ENCODE data around the gene CLIC3.

Gene CLIC3

DNA sequence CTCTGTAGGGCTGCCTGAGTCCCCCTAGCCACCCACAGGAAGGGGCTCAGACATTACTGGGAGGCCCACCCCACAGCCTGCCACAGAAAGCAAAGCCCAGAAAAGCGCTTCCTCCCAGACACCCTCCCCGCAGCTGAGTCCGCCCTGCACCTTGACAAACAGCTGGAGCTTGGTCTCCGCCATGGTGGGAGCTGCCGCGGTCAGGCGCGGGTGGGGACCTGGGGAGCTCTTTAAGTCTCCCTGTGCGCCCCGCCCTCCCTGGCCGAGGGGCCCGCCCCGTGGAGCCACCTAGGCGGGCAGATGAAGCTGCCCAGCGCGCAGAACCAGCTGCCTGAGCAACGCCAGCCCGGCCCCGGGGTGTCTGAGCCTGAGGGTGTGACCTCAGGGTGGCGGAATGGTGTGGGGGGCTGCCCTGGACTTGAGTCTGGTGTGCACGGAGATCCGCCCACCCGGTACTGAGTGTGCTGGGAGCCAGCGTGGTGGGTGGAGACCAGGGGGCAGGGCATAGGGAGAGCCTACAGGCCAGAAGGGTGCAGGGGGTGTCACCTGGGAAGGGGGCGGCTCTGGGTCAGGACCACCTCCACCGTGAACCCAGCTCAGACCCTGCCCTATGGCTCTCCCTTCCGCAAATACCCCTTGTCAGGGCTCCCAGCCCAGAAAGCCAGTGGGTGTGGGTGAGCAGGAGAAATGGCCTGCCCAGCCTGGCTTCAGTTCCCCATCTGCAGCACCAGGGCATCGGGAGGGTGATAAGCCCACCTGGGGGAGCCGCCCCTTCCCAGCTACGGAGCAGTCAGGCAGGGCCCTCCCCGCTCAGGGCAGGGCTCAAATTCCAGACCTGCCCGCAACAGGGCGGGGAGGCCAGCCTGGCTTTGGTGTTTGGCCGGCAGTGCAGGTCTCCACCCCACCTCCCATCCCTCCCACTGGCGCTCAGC, at the start of gene CLIC3:
CLIC3 (minus strand) TSS at position 208 of the 932 bp plus-strand sequence; CDS start at position 183, 25 bp downstream.
- Histone ChIP-seq H3K36me3 (ENCODE audit: control insufficient read depth, insufficient read depth, low read length) (no peaks in the 10 kb centered on the region; the same call in 1 of the 2 replicates), H3K9me3 (ENCODE audit: control insufficient read depth, insufficient read depth, low read length) (no peaks in the 10 kb centered on the region), H3K4me3 (ENCODE audit: low read length) (no peak within 1 kb of the TSS), H3K4me1 (ENCODE audit: control insufficient read depth, insufficient read depth, low read length) (peaks cover 18% of the 10 kb centered on the region), H3K27me3 (ENCODE audit: control insufficient read depth, insufficient read depth, low read length) (no peaks in the 10 kb centered on the region; the same call in 1 of the 2 replicates), H3K27ac (ENCODE audit: low read length) (no peak within 1 kb of the TSS)
- WGBS (ENCODE audit: insufficient coverage, insufficient read length): no CpG with 5 or more reads among the region's 35 CpGs
- DNase-seq (ENCODE audit: low read depth, low spot score): no peak

DNA sequence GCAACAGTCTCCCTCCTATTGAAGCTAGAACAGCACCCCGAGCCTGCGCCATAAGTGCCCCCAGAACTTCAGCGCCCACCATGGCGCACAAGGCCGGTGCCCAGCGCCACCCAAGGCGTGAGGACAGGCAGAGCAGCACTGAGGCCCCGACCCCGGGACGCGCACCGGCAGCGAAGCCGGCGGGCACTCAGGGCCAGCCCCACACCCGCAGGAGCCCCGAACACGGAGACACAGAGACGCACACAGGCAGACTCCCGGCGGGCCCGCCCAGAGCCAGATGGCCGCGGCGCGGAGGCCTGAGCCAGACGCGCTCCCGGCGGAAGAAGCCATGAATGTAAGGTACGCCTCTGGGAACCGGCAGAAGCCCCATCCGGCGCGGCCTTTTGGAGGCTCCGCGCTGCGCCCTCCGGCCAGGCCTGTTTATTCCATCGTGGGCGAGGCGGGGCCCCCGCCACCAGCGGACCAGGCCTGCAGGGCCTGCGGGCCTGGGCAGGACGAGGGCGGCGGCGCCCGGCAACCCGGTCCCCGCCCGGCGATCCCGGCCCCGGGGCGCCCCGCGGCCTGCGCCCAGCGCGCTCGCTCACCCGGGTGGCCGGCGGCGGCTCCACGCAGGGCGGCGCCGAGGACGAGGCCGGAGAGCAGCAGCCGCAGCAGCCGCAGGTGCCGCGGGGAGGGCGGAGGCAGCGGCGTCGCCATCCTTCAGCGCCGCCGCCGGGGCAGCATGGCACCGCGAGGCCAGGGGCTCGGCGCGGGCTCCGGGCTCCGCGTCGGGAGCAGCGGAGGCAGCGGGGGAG, 49.1 kb upstream of the CLIC3 start:
- peaks cover 5% of the 10 kb centered on the region; the same call in 1 of the 2 replicates for H3K4me1 ChIP-seq (ENCODE audit: control insufficient read depth, insufficient read depth, low read length)
- no CpG with 5 or more reads among the region's 96 CpGs for WGBS (ENCODE audit: insufficient coverage, insufficient read length)
- no peak for DNase-seq (ENCODE audit: low read depth, low spot score)
- H3K27me3 ChIP-seq (ENCODE audit: control insufficient read depth, insufficient read depth, low read length): peaks cover 13% of the 10 kb centered on the region; the same call in 1 of the 2 replicates
- no peaks in the 10 kb centered on the region; the same call in 1 of the 2 replicates for H3K36me3 ChIP-seq (ENCODE audit: control insufficient read depth, insufficient read depth, low read length)
- peak overlapping the region; percentile 62 for H3K4me3 ChIP-seq (ENCODE audit: low read length)
- no peaks in the 10 kb centered on the region for H3K9me3 ChIP-seq (ENCODE audit: control insufficient read depth, insufficient read depth, low read length)
- H3K27ac ChIP-seq (ENCODE audit: low read length): no peak overlapping the region

DNA sequence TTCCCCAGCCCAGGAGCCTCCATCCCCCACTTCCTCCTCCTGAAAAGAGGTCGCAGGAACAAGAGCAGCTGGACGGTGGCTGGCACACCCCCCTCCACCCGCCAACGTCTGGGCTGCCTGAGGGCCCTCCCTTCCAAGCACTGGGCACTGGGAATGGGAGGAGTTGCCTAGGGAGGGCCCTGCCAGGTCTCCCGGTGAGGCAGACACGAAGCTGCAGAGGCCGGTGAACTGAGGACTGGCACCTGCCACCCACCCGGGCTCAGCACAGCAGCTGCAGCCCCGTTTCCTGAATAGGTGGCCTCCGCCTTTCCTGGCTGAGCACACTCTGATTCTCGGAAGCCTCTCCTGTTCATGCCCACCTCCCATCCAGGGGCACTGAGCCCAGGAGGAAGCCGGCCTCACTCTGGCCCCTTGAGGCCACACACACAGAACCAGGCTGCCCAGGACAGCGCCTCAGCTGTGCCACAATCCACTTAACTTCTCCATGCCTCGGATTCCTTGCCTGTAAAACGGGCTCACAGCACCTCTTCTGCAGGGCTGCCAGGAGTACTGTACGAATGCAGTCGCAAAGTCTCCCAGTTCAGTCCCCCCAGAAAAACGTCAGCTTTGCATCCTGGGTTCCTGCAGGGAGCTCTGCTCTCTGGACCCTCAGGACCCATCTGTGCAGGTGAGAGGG, 48.3 kb upstream of the CLIC3 start:
- Histone ChIP-seq H3K27me3 (ENCODE audit: control insufficient read depth, insufficient read depth, low read length) (peaks cover 10% of the 10 kb centered on the region; the same call in 1 of the 2 replicates), H3K4me1 (ENCODE audit: control insufficient read depth, insufficient read depth, low read length) (peaks cover 5% of the 10 kb centered on the region; the same call in 1 of the 2 replicates), H3K4me3 (ENCODE audit: low read length) (peak overlapping the region; percentile 62; the same call in 1 of the 2 replicates), H3K9me3 (ENCODE audit: control insufficient read depth, insufficient read depth, low read length) (no peaks in the 10 kb centered on the region), H3K36me3 (ENCODE audit: control insufficient read depth, insufficient read depth, low read length) (no peaks in the 10 kb centered on the region; the same call in 1 of the 2 replicates), H3K27ac (ENCODE audit: low read length) (no peak overlapping the region)
- no CpG with 5 or more reads among the region's 18 CpGs for WGBS (ENCODE audit: insufficient coverage, insufficient read length)
- DNase-seq (ENCODE audit: low read depth, low spot score): no peak

- no peaks in the 10 kb centered on the region for H3K9me3 ChIP-seq (ENCODE audit: control insufficient read depth, insufficient read depth, low read length)
- no peaks in the 10 kb centered on the region; the same call in 1 of the 2 replicates for H3K36me3 ChIP-seq (ENCODE audit: control insufficient read depth, insufficient read depth, low read length)
- DNase-seq (ENCODE audit: low read depth, low spot score): no peak
- no CpG with 5 or more reads among the region's 12 CpGs for WGBS (ENCODE audit: insufficient coverage, insufficient read length)
- H3K4me3 ChIP-seq (ENCODE audit: low read length): no peak overlapping the region
- H3K4me1 ChIP-seq (ENCODE audit: control insufficient read depth, insufficient read depth, low read length): peaks cover 4% of the 10 kb centered on the region; the same call in 1 of the 2 replicates
- peaks cover 5% of the 10 kb centered on the region; the same call in 1 of the 2 replicates for H3K27me3 ChIP-seq (ENCODE audit: control insufficient read depth, insufficient read depth, low read length)
- no peak overlapping the region for H3K27ac ChIP-seq (ENCODE audit: low read length)
Observed at GRCh38 chr9:137044037-137044436, 47.7 kb upstream of the CLIC3 start.

GRCh38 chr9:137042751-137043727, 46.7 kb upstream of the CLIC3 start:
- Histone ChIP-seq H3K27ac (ENCODE audit: low read length) (no peak overlapping the region), H3K27me3 (ENCODE audit: control insufficient read depth, insufficient read depth, low read length) (peaks cover 5% of the 10 kb centered on the region; the same call in 1 of the 2 replicates), H3K4me1 (ENCODE audit: control insufficient read depth, insufficient read depth, low read length) (0 out of 2 replicates have a peak, but pooled peaks cover 2% of the 10 kb centered on the region), H3K4me3 (ENCODE audit: low read length) (no peak overlapping the region), H3K36me3 (ENCODE audit: control insufficient read depth, insufficient read depth, low read length) (no peaks in the 10 kb centered on the region; the same call in 1 of the 2 replicates), H3K9me3 (ENCODE audit: control insufficient read depth, insufficient read depth, low read length) (no peaks in the 10 kb centered on the region)
- WGBS (ENCODE audit: insufficient coverage, insufficient read length): no CpG with 5 or more reads among the region's 36 CpGs
- no peak for DNase-seq (ENCODE audit: low read depth, low spot score)

DNA sequence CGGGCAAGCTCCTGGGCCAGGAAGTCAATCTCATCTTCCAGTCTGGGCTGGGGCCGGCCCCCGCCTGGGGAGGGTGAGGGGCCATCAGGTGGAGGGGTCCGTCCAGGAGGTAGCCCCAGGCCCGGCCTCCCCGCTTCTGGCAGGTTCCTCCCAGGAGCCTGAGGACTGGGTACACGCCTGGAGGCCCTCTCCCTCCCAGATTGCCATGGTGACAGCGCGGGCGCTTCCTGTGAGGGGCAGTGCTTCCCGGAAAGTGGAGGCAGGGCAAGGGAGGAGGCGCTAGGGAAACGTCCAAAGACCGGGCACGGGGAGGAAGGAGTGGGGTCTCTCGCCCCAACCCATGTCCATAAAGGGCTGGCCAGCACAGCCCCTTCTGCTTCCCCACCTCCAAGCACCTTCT, 44.8 kb upstream of the CLIC3 start:
- no peak for DNase-seq (ENCODE audit: low read depth, low spot score)
- no CpG with 5 or more reads among the region's 16 CpGs for WGBS (ENCODE audit: insufficient coverage, insufficient read length)
- no peak overlapping the region for H3K4me3 ChIP-seq (ENCODE audit: low read length)
- no peak overlapping the region for H3K27ac ChIP-seq (ENCODE audit: low read length)
- H3K36me3 ChIP-seq (ENCODE audit: control insufficient read depth, insufficient read depth, low read length): no peaks in the 10 kb centered on the region; the same call in 1 of the 2 replicates
- 0 out of 2 replicates have a peak, but pooled peaks cover 2% of the 10 kb centered on the region for H3K4me1 ChIP-seq (ENCODE audit: control insufficient read depth, insufficient read depth, low read length)
- H3K9me3 ChIP-seq (ENCODE audit: control insufficient read depth, insufficient read depth, low read length): no peaks in the 10 kb centered on the region
- peaks cover 5% of the 10 kb centered on the region; the same call in 1 of the 2 replicates for H3K27me3 ChIP-seq (ENCODE audit: control insufficient read depth, insufficient read depth, low read length)

DNA sequence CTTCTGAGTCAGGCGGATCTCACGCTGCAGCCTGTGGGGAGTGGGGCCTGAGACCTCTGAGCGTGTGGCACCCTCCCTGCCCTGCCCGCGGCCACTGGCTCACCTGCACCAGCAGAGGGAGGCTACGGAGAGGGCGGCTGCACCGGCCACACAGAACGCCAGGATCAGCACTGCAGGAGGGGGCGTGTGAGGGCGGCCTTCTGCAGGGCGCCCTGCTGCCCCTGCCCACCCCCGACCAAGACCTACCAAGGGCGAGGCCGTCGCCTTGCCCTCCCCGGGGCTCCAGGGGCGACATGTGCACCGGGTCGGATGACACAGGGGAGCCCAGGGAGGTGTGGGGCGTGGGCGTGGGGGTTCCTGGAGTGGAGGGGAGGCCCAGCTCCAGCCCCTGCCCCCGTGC, 44.2 kb upstream of the CLIC3 start:
- H3K4me1 ChIP-seq (ENCODE audit: control insufficient read depth, insufficient read depth, low read length): 0 out of 2 replicates have a peak, but pooled peaks cover 2% of the 10 kb centered on the region
- no peak overlapping the region for H3K27ac ChIP-seq (ENCODE audit: low read length)
- no CpG with 5 or more reads among the region's 23 CpGs for WGBS (ENCODE audit: insufficient coverage, insufficient read length)
- no peak for DNase-seq (ENCODE audit: low read depth, low spot score)
- H3K27me3 ChIP-seq (ENCODE audit: control insufficient read depth, insufficient read depth, low read length): peaks cover 5% of the 10 kb centered on the region; the same call in 1 of the 2 replicates
- no peaks in the 10 kb centered on the region; the same call in 1 of the 2 replicates for H3K36me3 ChIP-seq (ENCODE audit: control insufficient read depth, insufficient read depth, low read length)
- no peaks in the 10 kb centered on the region for H3K9me3 ChIP-seq (ENCODE audit: control insufficient read depth, insufficient read depth, low read length)
- no peak overlapping the region for H3K4me3 ChIP-seq (ENCODE audit: low read length)

DNA sequence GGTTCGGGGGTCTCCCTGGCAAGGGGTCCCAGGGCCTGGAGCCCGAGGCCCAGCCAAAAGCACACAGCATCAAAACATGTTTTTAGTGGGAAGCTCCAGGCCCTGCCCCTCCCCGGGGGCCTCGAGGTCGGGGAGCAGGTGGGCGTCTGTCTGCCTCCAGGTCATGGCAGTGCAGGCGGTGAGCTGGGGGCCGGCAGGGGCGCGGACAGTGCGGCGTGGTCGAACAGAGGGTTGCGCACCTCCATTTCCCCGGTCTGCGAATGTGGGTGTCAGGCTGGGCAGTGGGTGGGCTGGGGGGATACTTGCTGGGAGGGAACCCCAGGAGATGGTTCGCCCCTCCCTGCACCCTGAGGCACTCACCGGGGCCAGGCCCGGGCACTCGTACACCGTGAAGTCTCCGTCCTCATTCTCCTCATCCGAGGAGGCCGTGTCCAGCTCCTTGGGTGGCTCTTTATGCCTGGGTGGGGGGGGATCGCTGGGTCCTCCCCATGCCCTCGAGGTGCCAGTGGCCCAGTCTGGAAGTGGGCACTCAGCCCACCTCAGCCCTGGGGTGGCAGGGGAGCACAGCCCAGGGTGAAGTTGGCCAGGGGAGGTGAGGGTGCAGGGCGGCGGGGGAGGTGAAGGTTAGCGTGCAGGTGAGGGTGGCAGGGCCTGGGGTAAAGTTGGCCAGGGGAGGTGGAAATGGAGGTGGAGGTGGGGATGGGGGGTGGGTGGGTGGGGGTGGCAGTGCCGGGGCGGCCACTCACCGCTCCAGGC, 43.4 kb upstream of the CLIC3 start:
- H3K36me3 ChIP-seq (ENCODE audit: control insufficient read depth, insufficient read depth, low read length): no peaks in the 10 kb centered on the region; the same call in 1 of the 2 replicates
- no CpG with 5 or more reads among the region's 32 CpGs for WGBS (ENCODE audit: insufficient coverage, insufficient read length)
- no peak overlapping the region for H3K4me3 ChIP-seq (ENCODE audit: low read length)
- H3K9me3 ChIP-seq (ENCODE audit: control insufficient read depth, insufficient read depth, low read length): no peaks in the 10 kb centered on the region
- H3K4me1 ChIP-seq (ENCODE audit: control insufficient read depth, insufficient read depth, low read length): 0 out of 2 replicates have a peak, but pooled peaks cover 1% of the 10 kb centered on the region
- no peak overlapping the region for H3K27ac ChIP-seq (ENCODE audit: low read length)
- peaks cover 1% of the 10 kb centered on the region; the same call in 1 of the 2 replicates for H3K27me3 ChIP-seq (ENCODE audit: control insufficient read depth, insufficient read depth, low read length)
- no peak for DNase-seq (ENCODE audit: low read depth, low spot score)

Measured in iPS DF 6.9 (cell line).